ENCODE measurements around the gene LRRC28. TPM values are rescaled to one million over a fixed set of nuclear protein-coding genes. Genes with fewer than 3 reads are reported as not detected.

LRRC28 gene
- total RNA-seq, 1 donor from 2014 or later = 23.8 TPM

- Histone ChIP-seq H3K4me1 (peaks cover 30% of the 10 kb centered on the region), H3K9me3 (no peaks in the 10 kb centered on the region), H3K27me3 (no peaks in the 10 kb centered on the region), H3K4me3 (no peak overlapping the region), H3K36me3 (no peaks in the 10 kb centered on the region), H3K27ac (no peak overlapping the region)
- TF ChIP-seq POLR2AphosphoS5 (IDR thresholded peaks at IDR 0.05; ENCODE audit: insufficient read depth in 1 of 2, low read depth in 1 of 2) = no peak
- DNase-seq (ENCODE audit: extremely low spot score in 2 of 2) = no peak
- intact Hi-C loops (cut with DNase I) = no loop called here
These were observed 153.2 kb downstream of the LRRC28 start for GRCh38 chr15:99404454-99404853.

DNA sequence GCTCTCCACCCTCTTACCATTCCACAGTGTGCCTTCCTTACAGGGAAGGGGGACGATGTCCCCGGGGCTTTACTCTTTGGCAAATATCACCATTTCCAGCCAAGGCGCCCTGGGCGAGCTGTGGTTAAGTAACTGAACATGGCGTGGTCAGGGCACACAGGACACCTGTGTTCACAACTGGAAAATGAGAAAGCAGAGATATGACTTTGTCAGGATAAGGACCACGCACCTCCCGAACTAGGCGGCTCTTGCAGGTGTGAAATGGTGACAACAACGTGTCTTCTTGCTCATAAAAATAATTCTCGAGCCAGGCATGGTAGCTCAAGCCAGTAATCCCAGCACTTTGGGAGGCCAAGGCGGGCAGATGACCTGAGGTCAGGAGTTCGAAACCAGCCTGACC lies 154.8 kb downstream of the LRRC28 start:
- Histone ChIP-seq H3K4me3 (no peak overlapping the region), H3K27ac (no peak overlapping the region), H3K36me3 (no peaks in the 10 kb centered on the region), H3K9me3 (no peaks in the 10 kb centered on the region), H3K27me3 (no peaks in the 10 kb centered on the region), H3K4me1 (peaks cover 34% of the 10 kb centered on the region)
- intact Hi-C loops (cut with DNase I) = no loop called here
- TF ChIP-seq CTCF (IDR thresholded peaks at IDR 0.05) = no peak
- no peak for TF ChIP-seq POLR2A (IDR thresholded peaks at IDR 0.05)
- TF ChIP-seq POLR2AphosphoS5 (IDR thresholded peaks at IDR 0.05; ENCODE audit: insufficient read depth in 1 of 2, low read depth in 1 of 2) = no peak
- DNase-seq (ENCODE audit: extremely low spot score in 2 of 2) = no peak

- no peak overlapping the region for H3K27ac ChIP-seq
- DNase-seq (ENCODE audit: extremely low spot score in 2 of 2) = no peak
- no peaks in the 10 kb centered on the region for H3K27me3 ChIP-seq
- TF ChIP-seq POLR2A (IDR thresholded peaks at IDR 0.05) = no peak
- no peak for TF ChIP-seq POLR2AphosphoS5 (IDR thresholded peaks at IDR 0.05; ENCODE audit: insufficient read depth in 1 of 2, low read depth in 1 of 2)
- TF ChIP-seq CTCF (IDR thresholded peaks at IDR 0.05) = no peak
- H3K4me3 ChIP-seq = no peak overlapping the region
- peaks cover 30% of the 10 kb centered on the region for H3K4me1 ChIP-seq
- no peaks in the 10 kb centered on the region for H3K36me3 ChIP-seq
- H3K9me3 ChIP-seq = no peaks in the 10 kb centered on the region
- intact Hi-C loops (cut with DNase I) = no loop called here
These were observed 155.6 kb downstream of the LRRC28 start for GRCh38 chr15:99406716-99407487.

GRCh38 chr15:99407716-99408115 lies 156.4 kb downstream of the LRRC28 start:
- Histone ChIP-seq H3K27ac (peak overlapping the region; percentile 42), H3K9me3 (no peaks in the 10 kb centered on the region), H3K4me1 (peaks cover 22% of the 10 kb centered on the region), H3K4me3 (no peak overlapping the region), H3K36me3 (no peaks in the 10 kb centered on the region), H3K27me3 (no peaks in the 10 kb centered on the region)
- TF ChIP-seq CTCF (IDR thresholded peaks at IDR 0.05) = no peak
- no peak for TF ChIP-seq POLR2AphosphoS5 (IDR thresholded peaks at IDR 0.05; ENCODE audit: insufficient read depth in 1 of 2, low read depth in 1 of 2)
- no peak for TF ChIP-seq POLR2A (IDR thresholded peaks at IDR 0.05)
- intact Hi-C loops (cut with DNase I) = no loop called here
- DNase-seq (ENCODE audit: extremely low spot score in 2 of 2) = no peak

DNA sequence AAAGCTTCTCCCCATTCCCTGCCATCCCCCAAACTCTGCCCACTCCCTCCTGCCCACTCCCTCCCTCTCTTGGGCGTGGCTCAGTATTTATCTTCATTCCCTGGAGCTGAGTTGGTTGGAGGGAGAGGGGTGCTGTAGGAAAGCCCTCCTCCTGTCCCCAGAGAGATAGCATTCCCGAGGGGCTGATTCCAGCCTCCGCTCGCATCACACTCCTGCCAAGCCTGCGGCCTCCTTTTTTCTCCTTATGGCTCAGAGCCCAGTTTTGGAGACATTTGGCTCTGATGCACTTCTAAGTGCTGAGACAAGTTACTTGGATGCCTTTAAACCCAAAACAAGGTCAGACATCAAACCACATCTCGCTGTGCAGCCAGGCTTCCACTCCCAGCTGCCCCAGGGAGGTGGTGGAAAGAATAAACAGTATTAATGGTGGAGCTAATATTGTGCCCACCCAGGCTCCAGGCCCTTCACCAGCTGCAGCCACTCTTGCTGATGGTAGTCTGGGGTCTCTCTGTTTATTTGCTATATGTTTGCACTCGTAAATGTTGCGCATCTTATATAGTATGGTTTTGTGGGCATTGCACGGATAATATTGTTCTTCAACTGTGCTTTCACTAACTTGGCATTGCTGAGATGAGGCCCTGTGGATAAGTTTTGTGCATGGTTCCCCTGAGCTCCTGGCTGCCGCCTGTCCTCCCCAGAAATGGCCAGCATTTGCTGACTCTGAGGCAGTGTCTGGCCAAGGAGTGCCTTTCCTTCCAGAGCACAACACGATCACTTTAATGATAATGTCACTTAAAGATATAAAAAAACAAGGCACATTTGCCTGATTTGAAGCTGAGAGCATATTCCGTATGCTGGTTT lies 157.2 kb downstream of the LRRC28 start:
- intact Hi-C loops (cut with DNase I) = no loop called here
- Histone ChIP-seq H3K9me3 (no peaks in the 10 kb centered on the region), H3K4me3 (no peak overlapping the region), H3K27ac (peak overlapping the region; percentile 42), H3K36me3 (no peaks in the 10 kb centered on the region), H3K4me1 (peaks cover 22% of the 10 kb centered on the region), H3K27me3 (no peaks in the 10 kb centered on the region)
- TF ChIP-seq POLR2A (IDR thresholded peaks at IDR 0.05) = no peak
- TF ChIP-seq POLR2AphosphoS5 (IDR thresholded peaks at IDR 0.05; ENCODE audit: insufficient read depth in 1 of 2, low read depth in 1 of 2) = peak in 1 of 2 donors; percentile 56
- DNase-seq (ENCODE audit: extremely low spot score in 2 of 2) = no peak
